ENCODE results near the gene CST8. TPM values are rescaled to one million over a fixed set of nuclear protein-coding genes. Genes with fewer than 3 reads are reported as not detected.

CST8 gene
- total RNA-seq, 4 donors from 2014 or later, result not detected

GRCh38 chr20:23493172-23493772 lies 2.4 kb downstream of the CST8 start:
- Histone ChIP-seq H3K27ac (no peak overlapping the region), H3K27me3 (no peaks in the 10 kb centered on the region), H3K4me1 (no peaks in the 10 kb centered on the region), H3K4me3 (no peak overlapping the region), H3K36me3 (no peaks in the 10 kb centered on the region), H3K9me3 (no peaks in the 10 kb centered on the region)
- 80 to 86% methylated on average over 1 to 3 of the region's 3 CpGs for WGBS, 2 donors (ENCODE audit: low coverage in 1 of 2)
- ATAC-seq, result no peak
- TF ChIP-seq CTCF (IDR thresholded peaks at IDR 0.05) (no peak), POLR2AphosphoS5 (IDR thresholded peaks at IDR 0.05) (no peak)

- H3K36me3 ChIP-seq, result no peaks in the 10 kb centered on the region
- no peaks in the 10 kb centered on the region for H3K4me1 ChIP-seq
- WGBS, 2 donors (ENCODE audit: low coverage in 1 of 2), result 58 to 83% methylated on average over 1 of the region's 1 CpG
- H3K27me3 ChIP-seq, result peaks cover 14% of the 10 kb centered on the region
- no peak overlapping the region for H3K27ac ChIP-seq
- H3K4me3 ChIP-seq, result no peak overlapping the region
- no peak for ATAC-seq
- no peak for TF ChIP-seq CTCF (IDR thresholded peaks at IDR 0.05)
- TF ChIP-seq EP300 (IDR thresholded peaks at IDR 0.05), result no peak
- H3K9me3 ChIP-seq, result no peaks in the 10 kb centered on the region
These were observed 6.6 kb downstream of the CST8 start for GRCh38 chr20:23497536-23497935.

- ATAC-seq, result no peak
- H3K9me3 ChIP-seq, result no peaks in the 10 kb centered on the region
- H3K36me3 ChIP-seq, result no peaks in the 10 kb centered on the region
- peaks cover 20% of the 10 kb centered on the region for H3K27me3 ChIP-seq
- H3K27ac ChIP-seq, result no peak overlapping the region
- 71 to 93% methylated on average over 1 to 2 of the region's 4 CpGs for WGBS, 2 donors (ENCODE audit: low coverage in 1 of 2)
- no peak overlapping the region for H3K4me3 ChIP-seq
- TF ChIP-seq CTCF (IDR thresholded peaks at IDR 0.05), result no peak
- H3K4me1 ChIP-seq, result no peaks in the 10 kb centered on the region
These were observed 11.0 kb downstream of the CST8 start for GRCh38 chr20:23501926-23502325.

GRCh38 chr20:23503649-23504048 lies 12.7 kb downstream of the CST8 start:
- no peak for ATAC-seq
- no peaks in the 10 kb centered on the region for H3K9me3 ChIP-seq
- no peak overlapping the region for H3K4me3 ChIP-seq
- no peak overlapping the region for H3K27ac ChIP-seq
- TF ChIP-seq CTCF (IDR thresholded peaks at IDR 0.05) (no peak), EP300 (IDR thresholded peaks at IDR 0.05) (no peak), POLR2AphosphoS5 (IDR thresholded peaks at IDR 0.05) (no peak), POLR2A (IDR thresholded peaks at IDR 0.05) (no peak)
- no peaks in the 10 kb centered on the region for H3K4me1 ChIP-seq
- no peaks in the 10 kb centered on the region for H3K36me3 ChIP-seq
- WGBS, 2 donors (ENCODE audit: low coverage in 1 of 2), result 80 to 92% methylated on average over 7 to 12 of the region's 14 CpGs
- H3K27me3 ChIP-seq, result peaks cover 20% of the 10 kb centered on the region

GRCh38 chr20:23507346-23507745 lies 16.4 kb downstream of the CST8 start:
- WGBS, 2 donors (ENCODE audit: low coverage in 1 of 2), result 73% methylated on average over 2 to 3 of the region's 6 CpGs
- Histone ChIP-seq H3K27me3 (peaks cover 8% of the 10 kb centered on the region), H3K27ac (no peak overlapping the region), H3K36me3 (no peaks in the 10 kb centered on the region), H3K4me1 (no peaks in the 10 kb centered on the region), H3K4me3 (no peak overlapping the region), H3K9me3 (no peaks in the 10 kb centered on the region)
- ATAC-seq, result no peak
- TF ChIP-seq POLR2A (IDR thresholded peaks at IDR 0.05) (no peak), POLR2AphosphoS5 (IDR thresholded peaks at IDR 0.05) (no peak), CTCF (IDR thresholded peaks at IDR 0.05) (no peak), EP300 (IDR thresholded peaks at IDR 0.05) (no peak)
